ENCODE measurements around the gene MBD6.

The MBD6 gene

GRCh38 chr12:57545809-57546437 lies 23.3 kb downstream of the MBD6 start:
- TF ChIP-seq CTCF (conservative IDR thresholded peaks at IDR 0.05; ENCODE audit: low read depth, low read length): no peak
- peak overlapping the region; percentile 91 for H3K4me3 ChIP-seq (ENCODE audit: low read depth, low read length)
- DNase-seq (ENCODE audit: low read depth): no peak

DNA sequence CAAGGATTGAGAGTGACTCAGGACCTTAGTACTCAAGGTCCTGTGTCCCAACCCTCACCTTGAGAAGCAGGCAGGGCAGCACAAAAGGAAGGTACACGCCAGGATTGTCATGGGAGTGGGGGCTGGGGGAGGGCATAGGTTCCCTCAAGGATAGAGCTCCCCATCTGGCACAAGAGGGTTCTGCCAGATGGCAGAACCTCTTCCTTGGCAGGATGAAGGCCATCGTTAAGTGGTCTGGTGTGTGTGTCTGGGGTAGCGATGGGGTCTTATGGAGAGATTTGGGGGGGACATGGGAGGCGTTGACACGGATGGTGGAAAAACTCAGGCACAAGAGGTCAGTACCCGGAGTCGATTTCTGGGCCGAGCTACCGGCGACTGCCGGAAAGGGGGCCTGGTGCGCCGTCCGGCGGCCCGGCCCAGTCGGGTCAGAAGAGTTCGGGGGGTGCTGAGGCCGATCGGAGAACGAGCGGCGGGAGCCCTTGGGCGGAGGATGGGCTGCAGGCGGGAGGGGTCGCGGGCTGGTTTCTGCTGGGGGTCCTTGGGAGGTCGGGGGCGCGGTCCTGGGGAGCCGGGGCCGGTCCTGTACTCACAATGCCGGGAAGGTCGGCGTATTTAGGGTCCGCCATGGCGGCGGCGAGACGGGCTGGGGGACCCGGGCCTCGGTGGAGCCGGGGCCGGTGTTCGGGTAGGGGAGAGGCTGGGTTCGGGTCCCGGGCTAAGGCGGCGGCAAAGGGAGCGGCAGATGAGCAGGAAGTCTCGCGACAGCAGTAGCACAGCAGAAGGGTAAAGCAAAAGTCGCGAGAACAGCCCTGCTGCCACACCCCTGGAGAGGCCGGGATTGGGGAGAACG lies 24.0 kb downstream of the MBD6 start, which contains the start of gene DCTN2:
Gene DCTN2 (minus strand): TSS at position 755 of the 850 bp plus-strand sequence. CDS start 129 bp downstream, at position 626.
- peak; percentile 98 for DNase-seq (ENCODE audit: low read depth)
- H3K4me3 ChIP-seq (ENCODE audit: low read depth, low read length): peak within 1 kb of the TSS; percentile 91
- peak; percentile 28 for TF ChIP-seq CTCF (conservative IDR thresholded peaks at IDR 0.05; ENCODE audit: low read depth, low read length)

DNA sequence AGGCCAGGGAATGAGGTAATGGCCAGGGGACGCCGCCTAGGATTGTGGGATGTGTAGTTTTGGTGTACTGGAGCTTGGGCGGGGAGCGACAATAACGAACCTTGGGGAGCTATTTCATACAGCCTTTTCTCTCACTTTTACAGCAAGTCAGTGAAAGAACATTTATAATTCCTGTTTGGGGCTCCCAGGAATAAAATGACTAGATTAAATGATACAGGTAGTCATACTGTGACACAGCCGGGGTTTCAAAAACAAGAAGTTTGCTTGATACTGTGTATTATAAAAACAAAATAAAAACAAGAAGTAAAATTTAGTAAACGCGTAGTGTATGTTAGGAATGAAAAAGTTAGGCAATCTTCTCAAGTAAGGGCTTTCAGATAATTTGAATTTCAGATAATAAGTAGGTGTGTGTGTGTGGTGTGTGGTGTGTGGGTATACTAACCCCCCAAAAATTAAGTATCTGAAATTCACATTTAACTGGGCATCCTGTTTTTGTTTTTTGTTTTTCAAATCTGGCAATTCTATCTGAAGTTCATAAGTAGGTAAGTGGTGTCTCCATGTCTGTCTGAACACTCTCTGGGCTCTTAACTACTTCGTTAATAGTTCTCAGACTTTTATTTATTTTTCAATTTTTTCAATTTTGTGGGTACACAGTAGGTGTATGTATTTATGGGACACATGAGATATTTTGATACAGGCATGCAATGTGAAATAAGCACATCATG lies 24.8 kb downstream of the MBD6 start:
- TF ChIP-seq CTCF (conservative IDR thresholded peaks at IDR 0.05; ENCODE audit: low read depth, low read length): no peak
- peak overlapping the region; percentile 91 for H3K4me3 ChIP-seq (ENCODE audit: low read depth, low read length)
- DNase-seq (ENCODE audit: low read depth): no peak

DNA sequence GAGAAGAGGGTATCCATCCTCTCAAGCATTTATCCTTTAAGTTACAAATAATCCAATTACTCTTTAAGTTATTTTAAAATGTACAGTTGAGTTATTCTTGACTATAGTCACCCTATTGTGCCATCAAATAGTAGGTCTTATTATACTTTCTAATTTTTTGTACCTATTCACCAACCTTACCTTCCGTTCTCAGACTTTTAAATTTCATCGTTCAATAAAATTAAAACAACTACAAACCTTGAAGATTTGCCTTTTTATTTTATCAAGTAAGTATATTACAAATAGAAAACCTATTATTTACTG lies 25.3 kb downstream of the MBD6 start:
- no peak for DNase-seq (ENCODE audit: low read depth)
- TF ChIP-seq CTCF (conservative IDR thresholded peaks at IDR 0.05; ENCODE audit: low read depth, low read length): no peak
- no peak overlapping the region for H3K4me3 ChIP-seq (ENCODE audit: low read depth, low read length)

GRCh38 chr12:57548488-57548887 lies 25.9 kb downstream of the MBD6 start:
- DNase-seq (ENCODE audit: low read depth): no peak
- H3K4me3 ChIP-seq (ENCODE audit: low read depth, low read length): no peak overlapping the region
- no peak for TF ChIP-seq CTCF (conservative IDR thresholded peaks at IDR 0.05; ENCODE audit: low read depth, low read length)

DNA sequence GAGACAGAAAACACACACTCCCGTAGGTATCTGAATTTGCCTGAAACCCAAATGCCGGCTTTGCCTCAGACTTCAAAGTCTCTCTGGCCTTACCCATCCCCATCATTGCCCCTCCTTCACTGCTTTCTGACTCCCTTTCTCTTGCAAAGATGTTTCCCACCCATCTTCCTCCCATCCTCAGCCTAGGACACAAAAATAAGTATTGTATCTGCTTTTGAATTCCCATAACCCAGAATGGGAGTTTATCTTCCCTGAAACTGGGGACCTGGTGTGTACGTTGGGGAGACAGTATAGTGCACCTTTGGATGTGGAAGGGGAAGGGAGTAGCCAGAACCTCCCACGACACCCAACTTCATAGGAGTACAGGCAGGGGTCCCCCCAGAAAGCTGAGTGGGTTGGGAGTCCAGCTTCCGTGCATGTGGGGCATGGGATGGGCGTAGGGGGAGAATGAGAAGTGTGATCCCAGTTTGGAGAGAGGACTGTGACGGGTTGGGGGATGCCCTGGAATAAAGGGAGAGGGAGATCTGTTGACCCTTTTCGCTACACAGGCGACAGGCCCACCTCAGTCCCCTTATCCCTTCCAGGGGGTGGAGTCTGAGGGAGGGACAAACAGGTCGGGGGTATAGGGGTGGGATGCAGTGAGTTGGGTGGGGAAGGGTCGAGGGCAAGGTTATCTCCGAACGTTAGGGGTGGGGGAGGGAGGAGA lies 26.7 kb downstream of the MBD6 start:
- no peak for DNase-seq (ENCODE audit: low read depth)
- TF ChIP-seq CTCF (conservative IDR thresholded peaks at IDR 0.05; ENCODE audit: low read depth, low read length): no peak
- H3K4me3 ChIP-seq (ENCODE audit: low read depth, low read length): peak overlapping the region; percentile 42
